Thymus (tissue), 11 donors: ENCODE data around the gene EIF4A2. TPM values are rescaled to one million over a fixed set of nuclear protein-coding genes. Genes with fewer than 3 reads are reported as not detected.

Experiments used
- DNase-seq, 9 donors: peaks; one replicate each; pipeline ENCODE4 v3.0.0-alpha.2; 2013; ENCODE audit warnings: low spot score in 9 of 9, low read depth in 6 of 9, missing footprints in 1 of 9
- H3K27ac ChIP-seq, 2 donors: one replicate each; pipeline ENCODE4 v1.5.1; 2013; ENCODE audit warnings: control low read depth in 1 of 2, low read depth in 1 of 2, low read length in 1 of 2, mild to moderate bottlenecking in 1 of 2, moderate library complexity in 1 of 2
- H3K27me3 ChIP-seq, 2 donors: one replicate each; pipeline ENCODE4 v1.5.1; 2013; ENCODE audit warnings: low read length in 1 of 2; ENCODE audit not compliant: control insufficient read depth in 2 of 2, insufficient read depth in 1 of 2
- H3K36me3 ChIP-seq, 2 donors: one replicate each; pipeline ENCODE4 v1.5.1; 2013; ENCODE audit warnings: low read length in 1 of 2, mild to moderate bottlenecking in 1 of 2, moderate library complexity in 1 of 2; ENCODE audit not compliant: control insufficient read depth in 2 of 2, insufficient read depth in 2 of 2
- H3K4me1 ChIP-seq, 2 donors: one replicate each; pipeline ENCODE4 v1.5.1; 2013; ENCODE audit warnings: low read length in 2 of 2; ENCODE audit not compliant: control insufficient read depth in 2 of 2, insufficient read depth in 2 of 2
- H3K4me3 ChIP-seq, 2 donors: one replicate each; pipeline ENCODE4 v1.5.1; 2013; ENCODE audit warnings: low read length in 2 of 2, control low read depth in 1 of 2, mild to moderate bottlenecking in 1 of 2
- H3K9me3 ChIP-seq, 2 donors: one replicate each; pipeline ENCODE4 v1.5.1; 2013; ENCODE audit warnings: low read length in 1 of 2, mild to moderate bottlenecking in 1 of 2; ENCODE audit not compliant: control insufficient read depth in 2 of 2, insufficient read depth in 1 of 2
- WGBS: extraction: QIAGEN DNeasy Blood & Tissue Kit; methylation state at CpG from one replicate; pipeline ENCODE4 v1.1.7; 2013; 5-methylcytosine and 5-hydroxymethylcytosine counted together
- polyA plus RNA-seq: library from polyadenylated mRNA; stranded (reverse); fragments of 200-250 nt; gene quantifications from one replicate; pipeline ENCODE4 v1.2.3, GENCODE V29; 2013
- total RNA-seq: library from RNA; stranded (reverse); fragments of 120-200 nt; gene quantifications from one replicate; pipeline ENCODE4 v1.2.4, GENCODE V29; 2013
- donor health status: healthy.

EIF4A2 gene
- total and polyA plus RNA-seq, 2 donors, result 530 to 595 TPM

DNA sequence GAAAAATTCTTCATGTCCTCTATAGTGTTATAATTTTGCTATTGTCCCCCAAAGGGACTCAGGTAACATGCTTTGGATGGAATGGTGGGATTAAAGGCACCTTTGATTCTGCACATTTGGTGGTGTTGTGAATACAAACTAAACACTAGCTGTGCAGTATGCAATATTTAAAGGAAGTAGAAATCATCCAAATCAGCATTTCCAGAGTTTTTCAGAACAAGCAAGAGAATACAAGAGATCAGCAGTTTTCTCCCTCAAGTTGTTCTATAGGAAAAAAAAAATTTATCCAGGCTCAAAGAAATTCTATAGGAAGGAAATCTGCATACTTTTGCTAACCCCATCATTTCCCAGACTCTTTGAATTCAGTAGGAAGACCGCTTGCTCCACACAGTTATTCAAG is 48.9 kb downstream of the EIF4A2 start:
- DNase-seq, result no peak
- Histone ChIP-seq H3K9me3 (no peaks in the 10 kb centered on the region), H3K27ac (no peak overlapping the region), H3K4me1 (peaks cover 0 to 6% of the 10 kb centered on the region in 2 donors), H3K27me3 (peaks cover 30 to 50% of the 10 kb centered on the region in 2 donors), H3K36me3 (no peaks in the 10 kb centered on the region), H3K4me3 (no peak overlapping the region)
- WGBS, result 97% methylated on average over 1 of the region's 1 CpG

Other genes with a start within 250 kb of the EIF4A2 start
- gene CRYGS, start 239.2 kb upstream of the EIF4A2 start, total RNA-seq, result 3.1 TPM
- 21.0 TPM for gene CRYGS, start 239.2 kb upstream of the EIF4A2 start, polyA plus RNA-seq
- 14.2 TPM for gene TBCCD1, start 216.2 kb upstream of the EIF4A2 start, total RNA-seq
- 7.3 TPM for gene TBCCD1, start 216.2 kb upstream of the EIF4A2 start, polyA plus RNA-seq
- gene DNAJB11, start 212.9 kb upstream of the EIF4A2 start, total RNA-seq, result 42.8 TPM
- 49.1 TPM for gene DNAJB11, start 212.9 kb upstream of the EIF4A2 start, polyA plus RNA-seq
- 0.33 TPM for gene AHSG, start 170.5 kb upstream of the EIF4A2 start, total RNA-seq
- 0.23 TPM for gene AHSG, start 170.5 kb upstream of the EIF4A2 start, polyA plus RNA-seq
- gene FETUB, start 143.2 kb upstream of the EIF4A2 start, total RNA-seq, result 0.09 TPM
- gene FETUB, start 143.2 kb upstream of the EIF4A2 start, polyA plus RNA-seq, result 1.8 TPM
- gene HRG, start 117.6 kb upstream of the EIF4A2 start, total RNA-seq, result not detected
- gene HRG, start 117.6 kb upstream of the EIF4A2 start, polyA plus RNA-seq, result 0.02 TPM
- gene KNG1, start 66.2 kb upstream of the EIF4A2 start, total RNA-seq, result 0.14 TPM
- 0.30 TPM for gene KNG1, start 66.2 kb upstream of the EIF4A2 start, polyA plus RNA-seq
- gene RFC4, start 22.9 kb downstream of the EIF4A2 start, total RNA-seq, result 67.8 TPM
- 28.2 TPM for gene RFC4, start 22.9 kb downstream of the EIF4A2 start, polyA plus RNA-seq
- gene ADIPOQ, start 59.1 kb downstream of the EIF4A2 start, total RNA-seq, result not detected
- 0.34 TPM for gene ADIPOQ, start 59.1 kb downstream of the EIF4A2 start, polyA plus RNA-seq
- gene ST6GAL1, start 146.9 kb downstream of the EIF4A2 start, total RNA-seq, result 39.2 TPM
- 37.6 TPM for gene ST6GAL1, start 146.9 kb downstream of the EIF4A2 start, polyA plus RNA-seq